Measurements from ENCODE around the gene MYO19.
"Not testable (repeated sequence)": the region's sequence is repeated elsewhere in the genome, so short reads cannot be mapped to it uniquely, and the experiment has no call there.

Gene MYO19

GRCh38 chr17:36496018-36496789 is 38.5 kb downstream of the MYO19 start:
- DNase-seq = no peak

DNA sequence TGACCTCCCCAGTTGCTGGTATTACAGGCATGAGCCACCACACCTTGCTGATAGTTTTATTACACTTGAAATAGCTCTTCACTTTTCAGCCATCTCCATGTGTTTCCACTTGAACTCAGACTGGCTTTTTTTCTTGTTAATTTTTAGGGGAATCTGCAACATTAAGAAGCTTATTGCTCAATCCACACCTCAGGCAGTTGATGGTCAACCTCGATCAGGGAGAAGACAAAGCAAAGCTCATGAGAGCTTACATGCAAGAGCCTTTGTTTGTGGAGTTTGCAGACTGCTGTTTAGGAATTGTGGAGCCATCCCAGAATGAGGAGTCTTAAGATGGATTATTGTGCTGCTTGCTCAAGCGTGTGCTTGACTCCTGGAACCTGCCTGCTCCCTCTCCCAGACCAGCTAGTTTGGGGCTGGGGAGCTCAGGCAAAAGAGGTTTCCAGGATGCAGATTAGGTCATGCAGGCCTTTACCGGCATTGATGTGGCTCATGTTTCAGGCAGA is 39.5 kb downstream of the MYO19 start:
- no peak for DNase-seq

- DNase-seq = no peak
Measured at GRCh38 chr17:36494674-36495073, 40.0 kb downstream of the MYO19 start.

DNA sequence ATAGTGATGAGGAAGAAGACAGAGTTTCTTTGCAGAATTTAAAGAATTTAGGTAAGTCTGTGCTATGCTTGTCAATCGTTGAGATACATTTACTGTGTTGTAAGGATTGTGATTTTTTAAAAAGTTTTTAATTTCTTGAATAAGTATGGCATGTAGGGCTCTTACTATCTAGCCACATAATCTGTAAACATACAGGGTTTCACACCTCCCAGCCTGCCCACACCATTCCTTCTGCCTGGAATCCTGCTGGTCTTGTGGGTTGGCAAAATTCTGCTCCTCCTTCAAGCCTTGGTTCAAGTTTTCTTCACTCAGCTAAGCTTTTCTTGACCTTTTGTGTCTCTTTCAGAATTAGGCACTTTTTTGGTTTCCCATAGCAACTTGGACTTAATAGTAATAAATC is 40.7 kb downstream of the MYO19 start:
- DNase-seq = no peak

DNA sequence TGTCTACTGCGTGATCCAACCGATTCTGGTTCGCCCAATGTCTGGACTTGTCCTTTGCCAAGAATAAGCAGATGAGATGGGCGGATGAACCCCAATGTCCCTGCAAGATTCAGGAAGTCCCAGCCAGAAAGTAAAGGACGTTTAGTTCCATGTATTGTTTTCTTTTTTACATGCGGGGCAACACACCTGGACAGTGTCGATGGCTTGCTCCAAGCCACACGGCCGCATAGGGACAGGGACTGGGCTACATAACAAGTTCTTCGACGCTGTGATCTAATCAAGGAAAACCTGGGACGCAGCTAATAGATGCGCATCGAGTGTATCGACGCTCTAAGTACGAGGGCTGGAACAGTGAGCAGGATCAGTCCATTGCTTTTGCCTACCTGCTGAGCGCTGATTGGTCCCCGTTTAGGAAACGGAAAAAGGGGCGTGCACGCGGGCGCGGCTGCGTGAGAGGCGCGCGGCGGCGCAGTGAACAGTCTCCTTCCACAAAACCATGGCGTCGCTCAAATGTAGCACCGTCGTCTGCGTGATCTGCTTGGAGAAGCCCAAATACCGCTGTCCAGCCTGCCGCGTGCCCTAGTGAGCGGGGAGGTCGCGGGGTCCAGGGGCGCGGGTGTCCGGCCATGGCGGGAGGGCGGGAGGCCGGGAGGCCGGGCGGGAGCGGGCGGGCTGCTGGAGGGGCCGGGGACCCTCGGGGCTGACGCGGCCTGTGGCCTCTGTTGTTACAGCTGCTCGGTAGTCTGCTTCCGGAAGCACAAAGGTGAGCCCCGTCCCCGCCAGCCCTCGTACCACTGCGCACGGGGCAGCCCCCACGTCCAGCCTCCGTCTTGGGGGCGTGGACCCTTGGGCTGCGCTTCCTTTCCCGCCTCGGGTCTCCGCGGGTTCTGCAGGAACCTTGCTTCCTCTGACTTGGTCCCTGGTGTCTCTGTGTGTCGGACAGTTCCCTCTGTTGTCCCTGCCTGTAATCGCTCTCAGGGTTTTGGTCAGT is 48.2 kb downstream of the MYO19 start, which contains the start of gene ZNHIT3:
ZNHIT3 (plus strand) TSS at position 478 of the 991 bp plus-strand sequence; CDS start at position 497, 19 bp downstream.
- DNase-seq = peak; percentile 92

GRCh38 chr17:36485805-36486203 is 48.9 kb downstream of the MYO19 start:
- no peak for DNase-seq

GRCh38 chr17:36485027-36485426 is 49.6 kb downstream of the MYO19 start:
- no peak for DNase-seq

GRCh38 chr17:36484021-36484420 is 50.6 kb downstream of the MYO19 start:
- not testable (repeated sequence) for DNase-seq

DNA sequence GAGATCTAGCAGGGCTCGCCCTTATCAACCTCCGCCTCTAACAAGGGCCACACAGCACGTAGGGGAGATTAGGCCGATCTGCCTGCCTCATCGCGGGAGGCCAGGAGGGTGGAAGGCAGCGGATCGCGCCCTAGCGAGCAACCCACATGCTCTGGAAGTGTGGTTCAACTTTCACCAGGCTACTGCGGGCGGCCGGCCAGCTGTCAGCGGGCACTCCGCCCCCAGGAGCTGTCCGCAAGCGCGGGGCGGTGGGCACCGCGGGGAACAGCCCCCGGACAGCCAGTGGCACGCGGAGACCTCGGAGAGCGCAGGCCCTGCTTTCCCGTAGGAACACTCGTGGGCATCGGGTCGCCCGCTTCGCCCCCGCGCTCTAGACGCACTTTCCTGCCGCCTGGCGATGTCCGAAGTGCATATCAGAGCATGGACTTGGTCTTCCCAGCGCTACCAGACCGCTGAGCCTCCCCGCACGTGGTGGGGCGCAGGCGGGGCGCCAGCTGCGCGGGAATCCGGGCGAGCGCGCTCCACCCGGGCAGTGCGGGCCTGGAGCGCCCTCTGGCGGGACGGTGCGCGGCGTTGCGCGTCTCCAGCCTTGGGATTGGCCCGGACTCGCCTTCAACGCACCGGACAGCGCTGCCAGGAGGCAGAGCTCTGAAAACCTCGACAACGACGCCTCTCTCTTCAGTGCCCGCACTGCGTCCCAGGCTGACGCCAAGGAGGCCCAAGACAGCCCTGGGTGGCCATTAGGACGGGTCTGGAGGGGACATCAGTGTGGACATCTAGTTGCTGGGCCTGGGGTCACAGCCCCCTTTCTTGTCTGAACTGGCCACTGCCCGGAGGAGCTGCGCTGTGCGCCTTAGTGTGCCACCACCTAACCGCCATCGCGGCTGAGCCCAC is 51.8 kb downstream of the MYO19 start:
- peak; percentile 70 for DNase-seq

DNA sequence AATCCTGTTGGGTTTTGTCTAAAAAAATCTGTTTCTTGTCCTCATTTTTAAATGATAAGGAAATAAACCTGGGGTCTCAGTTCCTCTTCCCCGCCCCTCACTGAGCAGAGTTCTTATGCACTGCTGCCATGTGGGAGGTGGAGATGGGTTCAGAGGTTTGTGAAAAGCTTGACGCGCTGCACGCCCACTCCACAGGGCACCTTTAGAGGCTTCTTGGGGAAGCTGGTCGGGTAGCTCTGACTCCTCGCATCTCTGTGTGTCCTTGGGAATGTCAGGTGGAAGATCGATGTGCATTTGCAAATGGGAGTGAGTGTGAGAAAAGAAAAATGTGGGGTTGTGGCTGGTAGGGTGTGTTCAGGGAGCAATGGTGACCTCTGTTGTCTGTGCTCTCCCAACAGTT is 52.8 kb downstream of the MYO19 start:
- DNase-seq = no peak

DNA sequence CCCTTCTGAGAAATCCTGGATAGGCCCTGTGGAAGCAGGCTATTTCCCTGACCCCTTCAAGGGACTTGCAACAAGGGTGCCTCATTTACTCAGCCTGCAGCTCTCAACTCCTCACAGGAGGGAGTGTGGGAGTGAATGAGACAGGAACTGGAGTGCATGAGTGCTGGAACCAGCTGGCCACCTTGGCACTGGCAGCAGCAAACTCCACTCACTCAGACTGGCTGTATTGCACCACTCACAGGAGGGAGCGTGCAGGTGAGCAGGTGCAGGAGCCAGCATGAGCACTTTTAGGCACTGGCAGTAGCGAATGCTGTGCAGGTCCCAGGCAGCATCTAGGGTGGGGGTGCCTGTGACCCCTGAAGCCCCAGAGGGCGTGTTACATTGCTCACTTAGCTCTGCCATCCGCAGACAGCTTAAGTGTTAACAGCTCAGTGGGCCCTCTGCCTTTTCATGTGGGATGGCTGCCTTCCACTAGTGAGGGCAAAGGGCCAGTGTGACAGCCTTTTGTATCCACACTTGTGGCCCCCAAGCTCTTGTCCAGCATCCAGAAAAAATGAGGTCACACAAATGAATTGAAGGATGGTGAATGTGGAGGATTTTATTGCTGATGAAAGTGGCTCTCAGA is 59.2 kb downstream of the MYO19 start:
- no peak for DNase-seq

GRCh38 chr17:36474571-36474970 is 60.1 kb downstream of the MYO19 start:
- no peak for DNase-seq

DNA sequence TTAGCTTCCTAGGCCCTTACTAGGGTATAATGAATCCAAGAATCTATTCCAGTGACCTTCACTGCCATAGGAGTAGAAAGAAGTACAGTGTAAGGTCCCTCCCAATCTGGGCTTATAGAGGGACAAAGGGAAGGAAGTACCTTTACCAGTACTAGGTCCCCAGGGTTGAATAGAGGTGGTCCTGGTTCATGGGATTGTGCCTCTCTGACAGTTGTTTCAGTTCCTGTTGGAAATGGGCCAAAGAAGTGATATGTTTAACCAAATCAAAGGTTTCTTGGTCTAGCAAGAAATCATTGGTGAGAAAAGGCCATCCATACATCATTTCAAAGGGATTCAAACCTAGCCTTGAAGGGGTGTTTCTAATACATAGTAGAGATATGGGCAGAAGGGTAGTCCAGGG is 64.2 kb downstream of the MYO19 start:
- no peak for DNase-seq

GRCh38 chr17:36469733-36470132 is 64.9 kb downstream of the MYO19 start:
- DNase-seq = no peak

- no peak for DNase-seq
Measured at GRCh38 chr17:36468903-36469635, 65.6 kb downstream of the MYO19 start.

DNA sequence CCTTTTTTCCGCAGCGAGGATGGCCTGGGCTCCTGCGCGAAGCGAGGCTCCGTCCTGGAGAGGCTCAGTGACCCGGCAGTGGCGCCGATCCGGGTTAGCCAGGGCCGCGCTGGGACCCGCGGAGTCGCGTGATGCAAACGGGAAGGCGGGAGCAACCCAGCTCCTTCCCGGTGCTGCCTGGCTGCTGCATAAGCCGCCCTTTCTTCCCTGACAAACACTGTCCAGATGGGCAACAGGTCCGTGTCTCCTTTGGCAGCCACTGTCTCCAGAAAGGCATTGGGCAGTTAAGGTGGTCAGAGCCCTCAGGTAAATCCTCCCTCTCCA is 69.9 kb downstream of the MYO19 start:
- no peak for DNase-seq

DNA sequence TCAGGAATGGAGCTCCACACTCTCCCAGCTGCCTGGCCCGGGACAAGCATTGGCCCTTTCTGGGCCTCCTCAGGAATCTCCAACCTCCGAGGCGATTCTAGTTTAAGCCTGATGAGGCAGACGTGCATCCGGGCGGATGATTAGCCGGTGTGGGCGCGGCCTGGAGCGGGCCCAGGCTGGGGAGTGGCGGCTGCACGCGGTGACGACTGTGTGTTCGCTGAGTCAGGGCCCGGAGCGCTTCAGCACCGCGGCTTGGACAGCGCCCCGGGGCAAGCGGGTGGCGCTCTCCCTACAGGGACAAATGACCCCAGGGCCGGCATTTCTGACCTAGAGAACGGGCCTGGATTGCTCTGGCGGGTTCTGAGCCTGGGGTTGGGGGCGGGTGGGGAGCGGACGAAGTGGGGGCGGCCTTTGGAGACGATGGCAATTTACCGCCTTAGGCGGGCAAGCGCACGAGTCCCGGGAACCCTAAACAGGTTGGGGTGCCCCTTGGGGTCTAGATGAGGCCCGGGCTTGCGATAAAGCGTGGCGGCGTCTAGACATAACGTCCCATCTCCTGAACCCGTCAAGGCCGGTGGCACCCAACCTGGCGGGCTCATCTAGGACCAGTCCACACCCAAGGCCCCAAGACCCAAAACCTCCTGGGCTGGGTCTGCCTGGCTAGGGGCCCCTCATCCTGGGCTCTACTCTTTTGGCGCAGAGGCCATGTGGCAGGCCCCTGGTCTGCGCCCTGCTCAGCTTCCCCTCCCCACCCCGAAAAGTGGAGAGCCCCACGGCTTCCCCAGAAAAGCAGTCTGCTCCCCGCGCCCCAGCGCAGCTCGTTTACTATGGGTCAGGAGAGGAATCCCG is 70.5 kb downstream of the MYO19 start:
- DNase-seq = no peak

DNA sequence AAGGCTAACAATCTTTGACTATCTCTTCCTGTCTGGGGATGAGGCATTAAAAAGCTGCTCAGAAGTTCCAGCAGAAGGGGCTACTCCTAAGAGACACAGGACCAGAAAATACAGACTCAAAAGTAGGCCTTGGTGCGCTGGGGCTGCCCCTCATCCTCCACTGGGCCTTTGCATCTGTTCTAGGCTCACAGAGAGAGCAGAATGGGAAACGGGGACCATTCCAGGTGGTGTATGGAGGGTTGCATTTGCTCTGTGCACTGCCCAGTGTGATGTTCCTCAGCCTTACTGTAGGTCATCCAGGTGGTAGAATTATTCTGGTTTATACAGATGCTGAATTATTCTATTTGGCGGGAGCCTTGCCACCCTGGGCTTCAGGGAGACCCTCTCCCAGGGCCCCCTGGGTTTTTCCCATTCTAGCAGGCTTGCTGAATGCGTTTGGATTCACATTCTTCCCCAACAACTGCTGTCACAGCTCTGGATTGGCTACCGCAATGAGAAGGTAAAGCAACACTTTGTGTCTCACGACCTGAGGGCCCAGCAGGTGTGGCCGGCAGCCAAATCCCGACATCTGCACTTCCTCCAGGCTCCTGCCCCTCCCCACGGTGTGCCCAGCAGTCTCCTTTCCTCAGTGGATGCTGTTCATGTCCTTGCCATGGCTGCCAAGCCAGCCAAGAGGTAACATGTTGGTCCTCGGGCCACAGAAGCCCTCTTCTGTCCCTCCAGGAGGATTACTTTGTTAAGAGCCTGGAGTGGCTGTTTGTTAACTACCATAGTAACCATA is 73.1 kb downstream of the MYO19 start:
- no peak for DNase-seq

DNA sequence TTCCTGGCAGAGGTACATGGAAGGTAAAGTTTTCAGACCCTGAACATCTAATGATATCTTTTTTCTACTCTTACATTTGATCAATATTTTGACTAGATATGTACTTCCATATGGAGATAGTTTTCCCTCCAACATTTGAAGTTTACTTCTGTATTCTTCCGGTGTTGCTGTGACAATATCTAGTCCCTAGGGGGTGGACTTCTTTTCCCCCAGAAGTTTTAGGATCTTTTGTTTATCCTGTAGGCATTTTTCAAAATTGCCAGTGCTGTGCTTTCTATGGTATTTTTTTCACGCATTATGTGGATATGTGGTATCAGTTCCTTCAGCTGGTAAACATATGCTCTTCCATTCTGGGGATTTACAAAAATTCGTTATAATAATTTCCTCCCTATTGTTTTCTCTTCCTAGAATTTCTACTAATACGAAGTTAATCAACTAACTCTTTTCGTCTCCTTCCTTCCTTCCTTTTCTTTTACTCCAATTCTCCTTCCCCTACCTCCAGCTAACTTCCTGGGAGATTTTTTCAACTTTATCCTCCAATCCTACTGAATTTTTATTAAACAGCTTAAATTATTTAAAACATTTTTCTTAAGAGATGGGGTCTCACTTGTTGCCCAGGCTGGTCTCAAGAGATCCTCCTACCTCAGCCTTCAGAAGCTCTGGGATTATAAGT is 74.3 kb downstream of the MYO19 start:
- no peak for DNase-seq
